Measurements from ENCODE around the gene KCNMA1. TPM values are rescaled to one million over a fixed set of nuclear protein-coding genes. Genes with fewer than 3 reads are reported as not detected.
"Not testable (repeated sequence)": the region's sequence is repeated elsewhere in the genome, so short reads cannot be mapped to it uniquely, and the experiment has no call there.

Gene KCNMA1
- total RNA-seq, 1 donor from 2014 or later, result 41.3 TPM

GRCh38 chr10:77392851-77393250, 244.8 kb downstream of the KCNMA1 start:
- Histone ChIP-seq H3K27ac (no peak overlapping the region), H3K27me3 (ENCODE audit: low read depth) (no peaks in the 10 kb centered on the region), H3K9me3 (no peaks in the 10 kb centered on the region), H3K4me3 (no peak overlapping the region), H3K36me3 (no peaks in the 10 kb centered on the region), H3K4me1 (peaks cover 15% of the 10 kb centered on the region)
- DNase-seq (peak; percentile 53), ATAC-seq (peak; percentile 73 to 85)
- intact Hi-C loops (cut with DNase I), result loop anchor here (10.0 kb wide), 1 partner anchor 252 kb away; no protein-coding TSS in a partner anchor
- TF ChIP-seq CTCF (IDR thresholded peaks at IDR 0.05), result no peak

GRCh38 chr10:77392236-77392721, 245.3 kb downstream of the KCNMA1 start:
- H3K27me3 ChIP-seq (ENCODE audit: low read depth), result no peaks in the 10 kb centered on the region
- peaks cover 15% of the 10 kb centered on the region for H3K4me1 ChIP-seq
- no peak for TF ChIP-seq CTCF (IDR thresholded peaks at IDR 0.05)
- intact Hi-C loops (cut with DNase I), result loop anchor here (10.0 kb wide), 1 partner anchor 253 kb away; no protein-coding TSS in a partner anchor
- H3K36me3 ChIP-seq, result no peaks in the 10 kb centered on the region
- peak in 1 of 2 donors; percentile 29 for ATAC-seq
- no peak for DNase-seq
- H3K4me3 ChIP-seq, result no peak overlapping the region
- H3K27ac ChIP-seq, result no peak overlapping the region
- H3K9me3 ChIP-seq, result no peaks in the 10 kb centered on the region

- no peak overlapping the region for H3K4me3 ChIP-seq
- H3K4me1 ChIP-seq, result peaks cover 15% of the 10 kb centered on the region
- peak; percentile 67 for DNase-seq
- H3K27ac ChIP-seq, result no peak overlapping the region
- peak; percentile 70 to 80 for ATAC-seq
- no peaks in the 10 kb centered on the region for H3K36me3 ChIP-seq
- TF ChIP-seq CTCF (IDR thresholded peaks at IDR 0.05), result peak; percentile 44
- intact Hi-C loops (cut with DNase I), result loop anchor here (10.0 kb wide), 1 partner anchor 253 kb away; no protein-coding TSS in a partner anchor
- no peaks in the 10 kb centered on the region for H3K9me3 ChIP-seq
- no peaks in the 10 kb centered on the region for H3K27me3 ChIP-seq (ENCODE audit: low read depth)
Measured at GRCh38 chr10:77391605-77392235, 245.9 kb downstream of the KCNMA1 start.

GRCh38 chr10:77390481-77390891, 247.1 kb downstream of the KCNMA1 start:
- ATAC-seq (no peak), DNase-seq (no peak)
- no peaks in the 10 kb centered on the region for H3K9me3 ChIP-seq
- no peak for TF ChIP-seq CTCF (IDR thresholded peaks at IDR 0.05)
- H3K27me3 ChIP-seq (ENCODE audit: low read depth), result no peaks in the 10 kb centered on the region
- no peaks in the 10 kb centered on the region for H3K36me3 ChIP-seq
- H3K4me1 ChIP-seq, result peaks cover 15% of the 10 kb centered on the region
- no peak overlapping the region for H3K4me3 ChIP-seq
- H3K27ac ChIP-seq, result no peak overlapping the region
- intact Hi-C loops (cut with DNase I), result loop anchor here (10.0 kb wide), 1 partner anchor 254 kb away; no protein-coding TSS in a partner anchor

GRCh38 chr10:77388571-77389100, 249.0 kb downstream of the KCNMA1 start:
- H3K4me3 ChIP-seq, result no peak overlapping the region
- intact Hi-C loops (cut with DNase I), result no loop called here
- TF ChIP-seq CTCF (IDR thresholded peaks at IDR 0.05), result no peak
- H3K4me1 ChIP-seq, result peaks cover 15% of the 10 kb centered on the region
- H3K9me3 ChIP-seq, result no peaks in the 10 kb centered on the region
- no peaks in the 10 kb centered on the region for H3K36me3 ChIP-seq
- ATAC-seq (no peak), DNase-seq (no peak)
- no peak overlapping the region for H3K27ac ChIP-seq
- no peaks in the 10 kb centered on the region for H3K27me3 ChIP-seq (ENCODE audit: low read depth)

GRCh38 chr10:77387701-77388100, 249.9 kb downstream of the KCNMA1 start:
- H3K36me3 ChIP-seq; H3K27ac ChIP-seq; H3K4me3 ChIP-seq; H3K9me3 ChIP-seq; H3K27me3 ChIP-seq (ENCODE audit: low read depth); intact Hi-C loops (cut with DNase I); DNase-seq; ATAC-seq: not testable (repeated sequence)
- H3K4me1 ChIP-seq, result peaks cover 10% of the 10 kb centered on the region
